HUES64 (cell line): ENCODE measurements around the gene SETDB2.

Source experiments
- H3K27ac ChIP-seq: 2 replicates; pipeline ENCODE4 v1.7.0; 2013; ENCODE audit warnings: low read depth, low read length, inconsistent platforms
- H3K27me3 ChIP-seq: 2 replicates; pipeline ENCODE4 v1.6.1; 2013; ENCODE audit warnings: mild to moderate bottlenecking, low read length; ENCODE audit not compliant: insufficient read depth
- H3K36me3 ChIP-seq: 2 replicates; pipeline ENCODE4 v1.6.1; 2013; ENCODE audit warnings: mild to moderate bottlenecking, low read length; ENCODE audit not compliant: insufficient read depth
- H3K4me1 ChIP-seq: 2 replicates; pipeline ENCODE4 v1.6.1; 2013; ENCODE audit warnings: mild to moderate bottlenecking, low read length, moderate library complexity; ENCODE audit not compliant: insufficient read depth
- H3K4me3 ChIP-seq: 2 replicates; pipeline ENCODE4 v1.5.1; 2013; ENCODE audit warnings: mild to moderate bottlenecking, low read length, moderate library complexity
- H3K9ac ChIP-seq: 2 replicates; pipeline ENCODE4 v1.6.1; 2013; ENCODE audit warnings: mild to moderate bottlenecking, low read depth, low read length
- H3K9me3 ChIP-seq: 2 replicates; pipeline ENCODE4 v1.6.1; 2013; ENCODE audit warnings: low read depth, low read length; ENCODE audit not compliant: insufficient read depth
- WGBS: fragments of 150-250, 120-280 bp; methylation state at CpG from one replicate; pipeline ENCODE4 v1.1.7; 2013; ENCODE audit warnings: missing lambda C conversion rate; 5-methylcytosine and 5-hydroxymethylcytosine counted together

Gene SETDB2

GRCh38 chr13:49452725-49453457 lies 8.8 kb downstream of the SETDB2 start:
- WGBS, result 97% methylated on average over 6 of the region's 8 CpGs
- H3K36me3 ChIP-seq, result no peaks in the 10 kb centered on the region
- H3K4me1 ChIP-seq, result no peaks in the 10 kb centered on the region
- H3K27me3 ChIP-seq, result no peaks in the 10 kb centered on the region
- H3K9ac ChIP-seq, result no peak overlapping the region
- H3K27ac ChIP-seq, result no peak overlapping the region
- no peak overlapping the region for H3K4me3 ChIP-seq
- no peaks in the 10 kb centered on the region for H3K9me3 ChIP-seq

DNA sequence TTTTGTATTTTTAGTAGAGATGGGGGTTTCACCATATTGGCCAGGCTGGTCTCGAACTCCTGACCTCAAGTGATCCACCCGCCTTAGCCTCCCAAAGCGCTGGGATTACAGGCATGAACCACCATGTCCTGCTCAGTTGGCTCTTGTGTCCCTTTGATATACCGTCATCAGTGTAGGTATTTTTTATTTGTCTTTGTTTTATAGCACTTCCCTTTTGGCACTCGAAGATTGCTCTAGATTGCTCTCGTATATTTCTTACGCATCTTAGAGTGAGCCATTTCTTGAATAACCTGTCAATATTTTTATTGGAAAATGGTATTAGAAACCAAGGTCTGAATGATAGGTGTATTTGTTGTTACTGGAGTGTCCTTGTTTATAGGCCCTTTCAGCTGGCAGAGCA lies 9.4 kb downstream of the SETDB2 start:
- H3K4me1 ChIP-seq, result no peaks in the 10 kb centered on the region
- H3K27me3 ChIP-seq, result no peaks in the 10 kb centered on the region
- no peak overlapping the region for H3K9ac ChIP-seq
- no peaks in the 10 kb centered on the region for H3K36me3 ChIP-seq
- WGBS, result 97% methylated on average over 7 of the region's 7 CpGs
- no peaks in the 10 kb centered on the region for H3K9me3 ChIP-seq
- H3K4me3 ChIP-seq, result no peak overlapping the region
- no peak overlapping the region for H3K27ac ChIP-seq

DNA sequence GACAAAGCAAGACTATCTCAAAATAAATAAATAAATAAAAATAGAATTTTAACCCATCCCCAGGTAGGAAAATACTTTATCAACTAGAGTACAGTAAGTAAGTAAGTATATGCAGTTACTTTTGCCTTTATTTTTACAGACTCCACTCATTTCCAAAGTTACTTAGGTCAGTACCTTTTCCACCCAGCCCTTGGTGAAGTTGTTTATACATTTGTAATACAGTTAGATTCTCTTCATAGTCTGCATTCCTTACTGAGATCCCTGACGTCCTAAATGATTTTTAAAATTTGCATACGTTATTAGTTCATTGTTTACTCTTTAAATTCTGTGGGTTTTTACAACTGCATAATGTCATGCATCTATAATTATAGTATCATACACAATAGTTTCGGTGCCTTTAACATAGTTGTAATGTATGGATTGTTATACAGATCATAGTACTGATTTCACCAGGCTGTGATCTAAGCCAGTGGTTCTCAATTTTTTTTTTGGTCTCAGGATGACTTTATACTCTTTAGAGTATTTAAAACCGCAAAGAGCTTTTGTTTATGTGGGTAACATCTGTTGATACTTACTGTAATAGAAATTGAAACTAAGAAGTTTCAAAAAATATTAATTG lies 10.4 kb downstream of the SETDB2 start:
- H3K4me1 ChIP-seq, result no peaks in the 10 kb centered on the region
- H3K4me3 ChIP-seq, result no peak overlapping the region
- 90% methylated on average over 2 of the region's 4 CpGs for WGBS

DNA sequence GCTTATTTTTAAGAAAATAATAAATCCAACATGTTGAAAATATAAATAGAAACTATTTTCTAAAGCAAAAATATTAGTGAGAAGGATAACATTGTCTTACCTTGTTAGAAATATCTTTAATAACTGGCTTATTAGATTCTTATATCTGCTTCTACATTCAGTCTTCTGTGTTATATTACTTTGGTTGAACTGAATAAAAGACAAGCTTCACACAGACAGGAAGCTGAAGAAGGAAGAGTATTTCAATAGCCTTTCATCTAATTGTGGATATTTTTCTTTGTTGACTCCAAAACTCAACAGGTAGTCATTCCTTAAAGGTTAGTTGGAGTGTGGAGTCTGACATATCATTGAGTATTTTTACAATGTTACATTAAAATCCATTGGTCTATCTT lies 10.9 kb downstream of the SETDB2 start:
- no peaks in the 10 kb centered on the region for H3K4me1 ChIP-seq
- no peaks in the 10 kb centered on the region for H3K9me3 ChIP-seq
- H3K27ac ChIP-seq, result no peak overlapping the region
- no peaks in the 10 kb centered on the region for H3K27me3 ChIP-seq
- H3K9ac ChIP-seq, result no peak overlapping the region
- H3K36me3 ChIP-seq, result no peaks in the 10 kb centered on the region
- H3K4me3 ChIP-seq, result no peak overlapping the region

More for the DNA sequence above, 10.4 kb downstream of the SETDB2 start:
- no peaks in the 10 kb centered on the region for H3K27me3 ChIP-seq
- H3K9me3 ChIP-seq, result no peaks in the 10 kb centered on the region
- no peak overlapping the region for H3K27ac ChIP-seq
- H3K9ac ChIP-seq, result no peak overlapping the region
- no peaks in the 10 kb centered on the region for H3K36me3 ChIP-seq

- Histone ChIP-seq H3K36me3 (peaks cover 5% of the 10 kb centered on the region), H3K27me3 (no peaks in the 10 kb centered on the region), H3K27ac (no peak overlapping the region), H3K4me3 (no peak overlapping the region), H3K4me1 (no peaks in the 10 kb centered on the region), H3K9ac (no peak overlapping the region), H3K9me3 (no peaks in the 10 kb centered on the region; the same call in 1 of the 2 replicates)
- no CpG with 5 or more reads among the region's 1 CpG for WGBS
These were observed 12.1 kb downstream of the SETDB2 start for GRCh38 chr13:49456156-49456555.

DNA sequence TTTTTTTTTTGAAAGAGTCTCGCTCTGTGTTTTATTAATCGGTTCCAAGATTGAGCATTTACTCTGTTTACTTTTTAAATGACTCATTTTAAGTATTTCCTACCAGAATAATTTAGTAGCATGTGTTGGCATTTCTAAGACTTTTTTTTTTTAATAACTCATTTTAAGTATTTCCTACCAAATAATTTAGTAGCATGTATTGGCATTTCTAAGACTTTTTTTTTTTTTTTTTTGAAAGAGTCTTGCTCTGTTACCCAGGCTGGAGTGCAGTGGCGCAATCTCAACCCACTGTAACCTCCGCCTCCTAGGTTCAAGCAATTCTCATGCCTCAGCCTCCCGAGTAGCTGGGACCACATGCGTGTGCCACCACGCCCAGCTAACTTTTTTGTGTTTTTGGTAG lies 13.1 kb downstream of the SETDB2 start:
- H3K27me3 ChIP-seq, result no peaks in the 10 kb centered on the region
- peaks cover 16% of the 10 kb centered on the region for H3K36me3 ChIP-seq
- WGBS, result 93% methylated on average over 5 of the region's 7 CpGs
- no peak overlapping the region for H3K27ac ChIP-seq
- H3K9ac ChIP-seq, result no peak overlapping the region
- H3K4me1 ChIP-seq, result no peaks in the 10 kb centered on the region
- peaks cover 9% of the 10 kb centered on the region; the same call in 1 of the 2 replicates for H3K9me3 ChIP-seq
- no peak overlapping the region for H3K4me3 ChIP-seq

GRCh38 chr13:49459580-49459979 lies 15.5 kb downstream of the SETDB2 start:
- Histone ChIP-seq H3K27me3 (no peaks in the 10 kb centered on the region), H3K36me3 (peaks cover 38% of the 10 kb centered on the region), H3K4me1 (no peaks in the 10 kb centered on the region), H3K9ac (no peak overlapping the region), H3K27ac (no peak overlapping the region), H3K9me3 (peaks cover 30% of the 10 kb centered on the region), H3K4me3 (no peak overlapping the region)
- 100% methylated on average over 1 of the region's 1 CpG for WGBS

- H3K4me1 ChIP-seq, result no peaks in the 10 kb centered on the region
- 91% methylated on average over 1 of the region's 1 CpG for WGBS
- no peak overlapping the region for H3K4me3 ChIP-seq
- no peaks in the 10 kb centered on the region for H3K27me3 ChIP-seq
- no peak overlapping the region for H3K9ac ChIP-seq
- H3K27ac ChIP-seq, result no peak overlapping the region
- H3K9me3 ChIP-seq, result peaks cover 30% of the 10 kb centered on the region
- peaks cover 44% of the 10 kb centered on the region for H3K36me3 ChIP-seq
These were observed 20.0 kb downstream of the SETDB2 start for GRCh38 chr13:49464085-49464484.

- H3K9me3 ChIP-seq, result peaks cover 30% of the 10 kb centered on the region
- no peak overlapping the region for H3K27ac ChIP-seq
- peaks cover 44% of the 10 kb centered on the region for H3K36me3 ChIP-seq
- 97% methylated on average over 4 of the region's 4 CpGs for WGBS
- H3K4me3 ChIP-seq, result no peak overlapping the region
- no peaks in the 10 kb centered on the region for H3K27me3 ChIP-seq
- no peaks in the 10 kb centered on the region for H3K4me1 ChIP-seq
- H3K9ac ChIP-seq, result no peak overlapping the region
These were observed 20.7 kb downstream of the SETDB2 start for GRCh38 chr13:49464621-49465325.

- H3K4me3 ChIP-seq, result no peak overlapping the region
These were observed 22.3 kb downstream of the SETDB2 start for GRCh38 chr13:49466292-49466838.

DNA sequence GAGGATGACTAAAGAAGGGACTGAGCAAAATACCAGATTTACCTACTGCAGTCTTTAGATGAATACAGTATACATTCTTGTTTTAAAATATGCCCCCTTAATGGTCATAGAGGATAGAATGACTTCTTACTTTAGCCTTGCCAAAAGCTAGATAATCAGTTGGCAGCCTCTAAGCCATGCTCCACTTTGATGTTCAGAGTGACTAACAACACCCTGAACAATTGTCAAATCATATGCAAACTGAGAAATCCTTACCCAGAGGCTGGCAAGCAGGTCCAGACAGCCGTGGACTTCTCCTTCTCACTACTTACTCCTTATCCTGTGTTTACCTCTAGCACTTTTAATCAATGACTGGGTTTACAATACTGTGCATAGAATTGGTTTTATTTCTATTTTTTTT lies 28.1 kb downstream of the SETDB2 start:
- Histone ChIP-seq H3K9ac (no peak overlapping the region), H3K27me3 (no peaks in the 10 kb centered on the region), H3K9me3 (no peaks in the 10 kb centered on the region), H3K36me3 (peaks cover 21% of the 10 kb centered on the region), H3K4me1 (no peaks in the 10 kb centered on the region), H3K27ac (no peak overlapping the region), H3K4me3 (no peak overlapping the region)
- 76% methylated on average over 1 of the region's 1 CpG for WGBS

More at GRCh38 chr13:49466292-49466838, 22.3 kb downstream of the SETDB2 start:
- 89% methylated on average over 4 of the region's 5 CpGs for WGBS
- Histone ChIP-seq H3K27ac (no peak overlapping the region), H3K9ac (no peak overlapping the region), H3K9me3 (peaks cover 30% of the 10 kb centered on the region), H3K36me3 (peaks cover 38% of the 10 kb centered on the region), H3K27me3 (no peaks in the 10 kb centered on the region), H3K4me1 (no peaks in the 10 kb centered on the region)
